IMR-90 (cell line): ENCODE measurements around the gene SLC9A7. TPM values are rescaled to one million over a fixed set of nuclear protein-coding genes. Genes with fewer than 3 reads are reported as not detected.

Experiments used
- ATAC-seq: fragments of 200-7000 bp; cut with Tn5 transposase; 2 replicates; pipeline ENCODE4 v1.9.1; 2020; ENCODE audit warnings: low read depth, mild to moderate bottlenecking, moderate library complexity
- BruUV-seq: library from RNA; stranded (reverse); fragments of 400-500 nt; replicated peaks from 2 replicates; lab custom pipeline; 2021; lab: Mats Ljungman, UMichigan
- CTCF ChIA-PET: fragments of 300-600 bp; formaldehyde crosslinking; extraction: SDS; loops from one replicate; lab custom pipeline; 2021; ENCODE audit warnings: antibody characterized with exemption; lab: Yijun Ruan, JAX
- POLR2A ChIA-PET: fragments of 300-600 bp; sonication (Branson Sonifier 250); formaldehyde crosslinking; loops from one replicate; lab custom pipeline; 2022; ENCODE audit warnings: antibody characterized with exemption; ENCODE audit not compliant: unreplicated experiment; lab: Charles Lee
- DNase-seq: peaks from one replicate; pipeline ENCODE4 v3.0.0; 2013
- H2AFZ ChIP-seq: replicated peaks from 2 replicates; pipeline ENCODE3; 2013; ENCODE audit warnings: low read length, mild to moderate bottlenecking; ENCODE audit not compliant: poor library complexity
- H2AK5ac ChIP-seq: 2 replicates; pipeline ENCODE4 v1.6.1; 2013; ENCODE audit warnings: low read depth, low read length, inconsistent platforms
- H2AK9ac ChIP-seq: replicated peaks from 2 replicates; pipeline ENCODE3; 2013; ENCODE audit warnings: mild to moderate bottlenecking, low read depth, low read length, moderate library complexity; ENCODE audit not compliant: poor library complexity
- H2BK120ac ChIP-seq: 2 replicates; pipeline ENCODE4 v1.6.1; 2013; ENCODE audit warnings: low read depth, low read length, inconsistent platforms
- H2BK15ac ChIP-seq: 3 replicates; pipeline ENCODE4 v1.6.1; 2013; ENCODE audit warnings: low read depth, low read length, inconsistent platforms
- H2BK20ac ChIP-seq: 2 replicates; pipeline ENCODE4 v1.6.1; 2013; ENCODE audit warnings: low read depth, mild to moderate bottlenecking, inconsistent platforms, low read length, moderate library complexity
- H2BK5ac ChIP-seq: 2 replicates; pipeline ENCODE4 v1.6.1; 2013; ENCODE audit warnings: mild to moderate bottlenecking, low read depth, low read length, inconsistent platforms; ENCODE audit not compliant: poor library complexity, severe bottlenecking
- H3K14ac ChIP-seq: replicated peaks from 2 replicates; pipeline ENCODE4 v1.6.1; 2013; ENCODE audit warnings: low read depth, low read length, inconsistent platforms
- H3K18ac ChIP-seq: 2 replicates; pipeline ENCODE4 v1.6.1; 2013; ENCODE audit warnings: low read depth, low read length, control low read depth
- H3K23ac ChIP-seq: 2 replicates; pipeline ENCODE4 v1.6.1; 2013; ENCODE audit warnings: low read depth, low read length, inconsistent platforms
- H3K27ac ChIP-seq: 2 replicates; pipeline ENCODE4 v1.5.1; 2013; ENCODE audit warnings: mild to moderate bottlenecking, control low read depth, low read length; ENCODE audit not compliant: insufficient read depth
- H3K27me3 ChIP-seq: 2 replicates; pipeline ENCODE4 v1.6.1; 2013; ENCODE audit warnings: low read length; ENCODE audit not compliant: control insufficient read depth, insufficient read depth
- H3K36me3 ChIP-seq: 2 replicates; pipeline ENCODE4 v1.6.1; 2013; ENCODE audit warnings: low read length, mixed read lengths; ENCODE audit not compliant: control insufficient read depth, insufficient read depth
- H3K4ac ChIP-seq: 2 replicates; pipeline ENCODE4 v1.6.1; 2013; ENCODE audit warnings: low read depth, low read length, inconsistent platforms
- H3K4me1 ChIP-seq: 2 replicates; pipeline ENCODE4 v1.6.1; 2013; ENCODE audit warnings: low read length, mixed read lengths; ENCODE audit not compliant: control insufficient read depth, insufficient read depth
- H3K4me2 ChIP-seq: 2 replicates; pipeline ENCODE4 v1.6.1; 2013; ENCODE audit warnings: low read depth, mild to moderate bottlenecking, control low read depth, low read length, moderate library complexity
- H3K4me3 ChIP-seq: 2 replicates; pipeline ENCODE4 v1.5.1; 2013; ENCODE audit warnings: low read depth, mild to moderate bottlenecking, control low read depth, low read length, moderate library complexity; ENCODE audit not compliant: insufficient read depth
- H3K56ac ChIP-seq: 2 replicates; pipeline ENCODE4 v1.6.1; 2013; ENCODE audit warnings: low read length, inconsistent platforms; ENCODE audit not compliant: insufficient read depth; ENCODE audit errors: extremely low read depth
- H3K79me1 ChIP-seq, 2 experiments: 2 replicates each; pipeline ENCODE4 v1.6.1; 2013; ENCODE audit warnings: low read length in 2 of 2, inconsistent platforms in 1 of 2, low read depth in 1 of 2
- H3K9ac ChIP-seq: 2 replicates; pipeline ENCODE4 v1.6.1; 2013; ENCODE audit warnings: low read depth, low read length, control low read depth
- H3K9me1 ChIP-seq: 2 replicates; pipeline ENCODE4 v1.6.1; 2013; ENCODE audit warnings: low read length, inconsistent platforms; ENCODE audit not compliant: insufficient read depth
- H3K9me3 ChIP-seq: 2 replicates; pipeline ENCODE4 v1.6.1; 2013; ENCODE audit warnings: low read length; ENCODE audit not compliant: control insufficient read depth, insufficient read depth
- H4K20me1 ChIP-seq: 2 replicates; pipeline ENCODE4 v1.6.1; 2013; ENCODE audit warnings: low read length, inconsistent platforms; ENCODE audit not compliant: insufficient read depth
- H4K5ac ChIP-seq: 2 replicates; pipeline ENCODE4 v1.6.1; 2013; ENCODE audit warnings: mild to moderate bottlenecking, low read depth, low read length, control low read depth
- H4K8ac ChIP-seq, 2 experiments: 2 replicates each; pipeline ENCODE4 v1.6.1; 2013; ENCODE audit warnings: low read depth in 2 of 2, low read length in 2 of 2, control low read depth in 1 of 2, inconsistent platforms in 1 of 2
- H4K91ac ChIP-seq: 2 replicates; pipeline ENCODE4 v1.6.1; 2013; ENCODE audit warnings: low read depth, low read length, inconsistent platforms; ENCODE audit not compliant: insufficient read depth
- CEBPB ChIP-seq: IDR thresholded peaks from 2 replicates; pipeline ENCODE4 v1.6.1; 2012; ENCODE audit warnings: low read depth, low read length, improper control_type of control experiment
- CHD1 ChIP-seq: IDR thresholded peaks from 2 replicates; pipeline ENCODE4 v1.6.1; 2012; ENCODE audit warnings: low read depth, low read length, improper control_type of control experiment
- FOS ChIP-seq: fragments of 150-350 bp; IDR thresholded peaks from 2 replicates; pipeline ENCODE4 v1.6.1; 2016; ENCODE audit warnings: low read depth, low read length
- MAZ ChIP-seq: IDR thresholded peaks from 2 replicates; pipeline ENCODE4 v1.6.1; 2012; ENCODE audit warnings: low read depth, mild to moderate bottlenecking, low read length, improper control_type of control experiment, moderate library complexity, borderline replicate concordance
- RAD21 ChIP-seq: IDR thresholded peaks from 2 replicates; pipeline ENCODE4 v1.6.1; 2012; ENCODE audit warnings: low read length, improper control_type of control experiment
- WGBS, 2 experiments: methylation state at CpG; one replicate each; pipeline versions ENCODE4 v1.1.5 to v1.1.7; 2013; ENCODE audit warnings: missing lambda C conversion rate in 2 of 2; ENCODE audit not compliant: insufficient read length in 1 of 2; ENCODE audit errors: extremely low coverage in 2 of 2; 5-methylcytosine and 5-hydroxymethylcytosine counted together
- dilution Hi-C: fragments of 300-500 bp; cut with HindIII; formaldehyde crosslinking; loops from one replicate; pipeline ENCODE4 v1.14.3; 2018; ENCODE audit warnings: low sequenced_read_pairs; ENCODE audit not compliant: unreplicated experiment
- in situ Hi-C: fragments of 300-500 bp; cut with MboI; formaldehyde crosslinking; loops from 3 replicates; pipeline ENCODE4 v1.14.3; 2019; ENCODE audit warnings: low sequenced_read_pairs, inconsistent platforms, mixed read lengths
- intact Hi-C: fragments of 100-400 bp; cut with micrococcal nuclease; formaldehyde crosslinking; loops from 2 replicates; pipeline ENCODE4 v1.10.0; 2022
- polyA plus RNA-seq, 3 experiments: library from polyadenylated mRNA; depleted of rRNA; stranded (reverse); fragments of >200 nt; gene quantifications; 2 replicates each; pipeline ENCODE4 v1.2.3, GENCODE V29; 2012; ENCODE audit warnings: low replicate concordance in 1 of 3
- total RNA-seq: library from RNA; depleted of rRNA; stranded (reverse); fragments of >200 nt; gene quantifications from 2 replicates; pipeline ENCODE4 v1.2.3, GENCODE V29; 2012

The SLC9A7 gene
- total and polyA plus RNA-seq, 2 of the 4 experiments (the other 2 are of a cell fraction), result 14.4 to 76.4 TPM

- dilution Hi-C loops (no loop called here), in situ Hi-C loops (no loop called here), intact Hi-C loops (no loop called here)
- no peaks in the 10 kb centered on the region; the same call in 1 of the 2 replicates for H3K27me3 ChIP-seq
- no TSS peak for BruUV-seq
- no peak overlapping the region for H3K23ac ChIP-seq
- peaks cover 16% of the 10 kb centered on the region for H3K4me1 ChIP-seq
- H3K14ac ChIP-seq, result no peak overlapping the region
- 50% methylated on average over 1 of the region's 1 CpG; no CpG with 5 or more reads in 1 of the 2 experiments for WGBS, 2 experiments
- H2BK15ac ChIP-seq, result no peak overlapping the region
- H4K5ac ChIP-seq, result no peak overlapping the region
- peaks cover 3 to 5% of the 10 kb centered on the region in 2 experiments; a peak in 2 of 4 replicates for H3K79me1 ChIP-seq
- no peak for TF ChIP-seq FOS
- TF ChIP-seq RAD21, result no peak
- no peak for TF ChIP-seq MAZ
- TF ChIP-seq CHD1, result no peak
- no peak for TF ChIP-seq CEBPB
- no peaks in the 10 kb centered on the region for H3K9me3 ChIP-seq
- no peak overlapping the region for H2AK9ac ChIP-seq
- H3K56ac ChIP-seq, result no peak overlapping the region
- no peak overlapping the region for H3K4me3 ChIP-seq
- H4K91ac ChIP-seq, result no peak overlapping the region
- no peak overlapping the region for H2BK20ac ChIP-seq
- no peak overlapping the region for H3K4me2 ChIP-seq
- H2BK5ac ChIP-seq, result no peak overlapping the region
- H3K9me1 ChIP-seq, result peaks cover 6% of the 10 kb centered on the region; the same call in 1 of the 2 replicates
- H3K27ac ChIP-seq, result no peak overlapping the region
- H4K8ac ChIP-seq, result no peak overlapping the region
- POLR2A ChIA-PET, result no interaction called here
- no peak overlapping the region for H3K4ac ChIP-seq
- no peak overlapping the region; the same call in 1 of the 2 replicates for H2AK5ac ChIP-seq
- no peak overlapping the region for H2AFZ ChIP-seq
- H2BK120ac ChIP-seq, result no peak overlapping the region
- DNase-seq (peak; percentile 64), ATAC-seq (peak; percentile 55)
- H4K20me1 ChIP-seq, result no peaks in the 10 kb centered on the region
- no peak overlapping the region for H3K18ac ChIP-seq
- H3K9ac ChIP-seq, result no peak overlapping the region
- H3K36me3 ChIP-seq, result no peaks in the 10 kb centered on the region
- CTCF ChIA-PET, result interaction anchor here (1.1 to 1.2 kb wide), 2 partner anchors 9 to 15 kb away, joined by 3 to 4 read pairs; no protein-coding TSS in a partner anchor
These were observed 128.8 kb downstream of the SLC9A7 start for GRCh38 chrX:46630141-46630540.
